Cerebellar nuclear complex (tissue), 1 donor: ENCODE data around the gene ENTPD8.
"Not testable (repeated sequence)": the region's sequence is repeated elsewhere in the genome, so short reads cannot be mapped to it uniquely, and the experiment has no call there.

ENCODE experiments used
- DNase-seq, 2 experiments: peaks; one replicate each; lab custom pipeline; 2025; lab: John Stamatoyannopoulos, UW

ENTPD8 gene

GRCh38 chr9:137411260-137411644 lies 29.9 kb downstream of the ENTPD8 start:
- no peak for DNase-seq

DNA sequence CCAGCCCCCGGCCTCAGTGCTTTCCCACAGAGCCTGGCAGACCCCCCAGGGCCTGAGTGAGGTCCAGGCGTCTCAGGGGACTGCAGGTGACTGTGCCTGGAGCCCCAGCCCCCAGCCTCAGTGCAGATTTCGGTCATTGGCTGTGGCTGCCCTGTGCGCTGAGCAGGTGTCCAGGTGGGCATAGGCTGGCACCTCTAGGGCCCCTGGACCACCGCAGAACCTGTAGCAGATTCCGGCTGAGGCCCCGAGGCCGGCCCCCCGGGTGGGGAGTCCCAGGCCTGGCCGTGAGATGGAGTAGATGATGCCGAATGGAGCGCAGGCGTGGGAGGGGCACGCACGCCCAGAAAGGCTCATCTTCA lies 30.3 kb downstream of the ENTPD8 start:
- DNase-seq = no peak

GRCh38 chr9:137410236-137410890 lies 30.8 kb downstream of the ENTPD8 start:
- not testable (repeated sequence) for DNase-seq

GRCh38 chr9:137409515-137409914 lies 31.6 kb downstream of the ENTPD8 start:
- no peak for DNase-seq

DNA sequence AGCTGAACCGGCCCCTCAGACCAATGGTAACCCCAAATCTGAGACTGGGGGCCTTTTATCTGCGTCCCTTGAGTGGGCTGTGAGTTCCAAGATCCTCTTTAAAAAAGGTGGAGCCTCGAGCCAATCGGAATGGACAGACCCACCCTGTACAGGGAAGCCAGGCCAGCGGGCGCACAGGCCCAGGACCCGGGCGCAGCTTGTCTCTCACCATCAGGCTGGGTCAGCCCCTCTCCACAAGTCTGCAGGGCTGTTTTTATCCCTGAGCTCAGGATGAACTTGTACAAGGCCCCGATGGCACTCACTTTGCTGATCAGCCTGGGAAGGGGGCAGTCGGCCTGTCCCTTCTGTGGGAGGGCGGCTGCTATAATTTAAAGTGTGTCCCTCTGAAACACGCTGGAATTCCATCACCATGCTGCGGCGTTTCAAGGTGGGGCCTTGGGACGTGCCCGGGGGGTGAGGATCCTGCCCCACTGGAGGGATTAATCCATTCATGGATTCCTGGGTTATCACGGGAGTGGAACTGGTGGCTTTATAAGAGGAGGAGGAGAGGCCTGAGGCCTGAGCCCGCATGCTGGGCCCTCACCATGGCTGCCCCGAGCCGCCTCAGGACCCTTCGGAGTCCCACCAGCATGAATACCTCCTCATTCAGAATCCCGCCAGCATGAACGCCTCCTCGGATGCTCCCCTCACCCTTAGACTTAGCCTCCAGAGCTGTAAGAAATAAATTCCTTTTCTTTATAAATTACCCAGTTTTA lies 32.3 kb downstream of the ENTPD8 start:
- no peak for DNase-seq

- no peak for DNase-seq
Observed at GRCh38 chr9:137407590-137408300, 33.4 kb downstream of the ENTPD8 start.

DNA sequence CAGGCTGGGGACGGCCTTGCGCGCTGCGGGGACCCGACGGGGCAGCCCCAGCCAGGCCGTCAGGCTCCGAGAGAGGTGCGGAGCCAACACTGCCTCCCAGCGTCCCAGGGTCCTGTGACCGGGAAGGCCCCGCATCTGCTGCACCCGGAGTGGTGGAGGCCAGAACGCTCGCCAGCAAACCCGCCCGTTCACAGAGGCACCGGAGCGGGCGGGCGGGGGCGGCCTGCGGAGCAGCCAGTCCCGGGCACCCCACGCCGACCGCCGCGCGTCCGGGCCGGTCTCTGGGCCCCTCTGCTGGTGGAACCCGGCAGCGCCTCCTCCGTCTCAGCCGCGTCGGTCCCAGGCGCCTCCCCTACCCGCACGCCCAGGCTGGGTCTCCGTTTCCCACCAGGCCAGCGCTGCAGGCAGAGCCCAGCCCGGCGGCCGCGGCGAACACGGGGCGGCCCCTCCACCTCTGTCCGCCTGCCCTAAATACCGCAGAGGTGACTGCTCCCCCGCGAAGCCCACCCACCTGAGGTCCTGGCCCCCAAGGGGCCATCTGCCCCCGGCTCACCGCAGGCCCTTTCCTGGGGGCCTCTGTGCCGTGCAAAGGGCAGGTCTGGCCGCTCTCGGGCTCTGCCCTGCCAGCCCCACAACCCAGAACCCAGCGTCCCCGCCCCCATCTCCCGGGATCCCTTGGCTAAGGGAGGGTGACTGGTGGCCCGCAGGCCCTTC lies 34.1 kb downstream of the ENTPD8 start:
- no peak for DNase-seq

GRCh38 chr9:137406085-137406760 lies 34.9 kb downstream of the ENTPD8 start:
- DNase-seq = no peak

GRCh38 chr9:137405677-137406081 lies 35.5 kb downstream of the ENTPD8 start:
- no peak for DNase-seq

GRCh38 chr9:137404961-137405567 lies 36.1 kb downstream of the ENTPD8 start:
- no peak for DNase-seq

DNA sequence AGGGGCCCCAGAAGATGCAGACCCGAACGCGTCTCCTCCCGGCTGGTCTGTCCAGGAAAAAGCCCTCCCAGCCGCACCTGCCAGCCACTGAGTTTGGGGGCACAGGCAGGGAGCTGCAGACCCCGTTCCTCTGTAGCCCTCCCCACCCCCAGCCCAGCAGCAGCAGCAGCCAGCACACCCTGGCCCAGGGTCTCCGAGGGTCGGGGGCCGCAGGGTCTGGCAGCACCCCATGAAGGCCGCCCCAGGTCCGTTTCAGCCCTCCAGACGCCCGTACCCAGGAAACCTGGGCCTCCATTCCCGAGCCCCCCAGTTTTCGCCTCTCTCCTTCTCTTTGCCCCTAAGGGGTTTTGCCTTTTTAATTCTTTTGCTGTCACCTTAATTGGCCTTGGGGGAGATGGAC lies 37.9 kb downstream of the ENTPD8 start:
- DNase-seq = no peak

- no peak for DNase-seq
Observed at GRCh38 chr9:137402746-137403145, 38.4 kb downstream of the ENTPD8 start.

DNA sequence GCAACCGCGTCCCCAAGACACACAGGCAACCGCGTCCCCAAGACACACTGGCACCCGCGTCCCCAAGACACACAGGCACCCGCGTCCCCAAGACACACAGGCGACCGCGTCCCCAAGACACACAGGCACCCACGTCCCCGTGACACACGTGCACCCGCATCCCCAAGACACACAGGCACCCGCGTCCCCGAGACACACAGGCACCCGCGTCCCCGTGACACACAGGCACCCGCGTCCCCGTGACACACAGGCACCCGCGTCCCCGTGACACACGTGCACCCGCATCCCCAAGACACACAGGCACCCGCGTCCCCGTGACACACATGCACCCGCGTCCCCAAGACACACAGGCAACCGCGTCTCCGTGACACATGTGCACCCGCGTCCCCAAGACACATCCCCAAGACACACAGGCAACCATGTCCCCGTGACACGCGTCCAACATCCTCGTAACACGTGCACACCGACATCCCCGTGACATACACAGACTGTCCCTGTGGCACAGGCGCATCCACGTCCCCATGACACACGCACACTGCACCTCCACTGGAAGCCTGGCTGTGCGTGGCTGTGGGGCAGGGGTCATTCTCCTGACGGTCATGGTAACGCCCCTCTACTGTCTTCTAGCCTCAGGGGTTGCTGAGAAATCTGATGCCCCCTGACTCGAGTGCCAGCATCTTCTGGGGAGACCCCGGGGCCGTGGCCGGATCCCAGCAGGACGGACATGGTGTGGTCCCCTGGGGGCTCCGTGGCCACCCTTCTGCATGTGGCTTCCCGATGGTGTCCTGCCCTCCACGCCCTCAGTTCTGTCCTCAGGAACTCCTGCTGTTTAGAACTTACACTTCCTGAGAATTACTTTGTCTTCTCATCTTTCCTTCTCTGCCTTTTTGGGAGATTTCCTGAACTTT lies 42.3 kb downstream of the ENTPD8 start:
- no peak for DNase-seq

- DNase-seq = no peak
Observed at GRCh38 chr9:137397675-137398423, 43.3 kb downstream of the ENTPD8 start.

- no peak for DNase-seq
Observed at GRCh38 chr9:137396634-137397367, 44.4 kb downstream of the ENTPD8 start.

DNA sequence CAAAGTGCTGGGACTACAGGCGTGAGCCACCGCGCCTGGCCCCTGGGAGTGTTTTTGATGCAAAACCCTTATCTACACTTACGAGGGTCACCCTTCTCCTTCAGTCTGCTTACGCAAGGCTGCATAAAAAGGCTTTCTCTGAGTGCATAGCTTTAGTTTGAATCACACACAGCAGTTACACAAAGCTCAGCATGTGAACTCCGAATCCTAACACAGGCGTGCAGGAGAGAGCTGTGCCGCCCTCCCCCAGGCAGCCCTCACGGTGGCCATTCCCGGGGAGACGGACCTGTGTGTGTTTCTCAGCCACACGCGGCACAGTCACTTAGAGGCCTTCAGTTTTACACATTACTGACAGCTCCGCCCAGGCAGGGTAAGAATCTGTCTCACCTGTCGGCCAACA lies 44.9 kb downstream of the ENTPD8 start:
- DNase-seq = no peak

GRCh38 chr9:137395666-137396010 lies 45.5 kb downstream of the ENTPD8 start:
- DNase-seq = no peak

DNA sequence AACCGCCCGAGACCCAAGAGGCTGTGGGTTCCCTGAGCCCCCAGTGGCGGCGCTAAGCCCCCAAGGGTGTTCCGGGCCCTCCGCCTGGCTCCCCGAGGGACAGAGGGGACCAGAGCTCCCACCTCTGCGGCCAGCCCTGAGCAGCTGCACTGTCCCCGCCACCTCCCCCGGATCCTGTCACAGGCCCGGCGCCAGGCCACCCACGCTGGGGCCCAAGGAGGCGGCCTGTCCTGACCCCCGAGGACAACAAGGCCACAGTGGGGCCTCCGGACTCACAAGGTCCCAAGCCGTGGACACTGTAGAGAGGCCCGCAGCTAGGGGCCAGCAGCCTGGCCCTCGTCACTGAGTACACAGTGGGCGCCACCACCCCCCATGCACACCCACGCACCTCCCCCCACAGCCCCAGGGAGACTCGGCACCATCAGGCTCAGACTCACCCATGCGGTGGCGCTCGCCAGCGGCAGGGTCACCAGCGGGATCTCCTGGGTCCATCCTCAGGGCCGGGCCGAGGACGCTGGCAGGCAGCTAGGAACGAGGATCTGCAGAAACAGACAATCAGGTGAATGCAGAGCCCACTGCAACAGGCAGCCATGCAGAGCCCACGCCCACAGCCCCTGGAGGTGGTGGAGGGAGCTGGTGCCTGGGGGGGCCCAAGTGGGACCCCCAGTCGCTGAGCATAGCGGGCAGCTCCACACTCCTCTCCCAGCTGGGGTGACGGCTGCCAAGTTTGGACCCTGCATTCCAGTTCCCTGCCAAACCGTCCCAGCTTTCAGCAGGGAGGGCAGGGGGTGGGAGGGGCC lies 46.1 kb downstream of the ENTPD8 start:
- DNase-seq = no peak
